GM12864 (cell line): ENCODE measurements around the gene ARL2.

Source experiments
- DNase-seq: peaks from one replicate; pipeline ENCODE4 v3.0.0-alpha.2; 2011; ENCODE audit warnings: low read depth
- H3K4me3 ChIP-seq: 2 replicates; pipeline ENCODE4 v1.5.1; 2011; ENCODE audit warnings: mild to moderate bottlenecking, low read depth, low read length, control low read depth
- TF ChIP-seq, protein P1 (sequence below): IDR thresholded peaks from 2 replicates; pipeline ENCODE4 v1.5.1; 2011; ENCODE audit warnings: low read depth, mild to moderate bottlenecking, moderate library complexity, low read length, control low read depth, inconsistent platforms; ENCODE audit errors: missing control alignments

Gene ARL2

DNA sequence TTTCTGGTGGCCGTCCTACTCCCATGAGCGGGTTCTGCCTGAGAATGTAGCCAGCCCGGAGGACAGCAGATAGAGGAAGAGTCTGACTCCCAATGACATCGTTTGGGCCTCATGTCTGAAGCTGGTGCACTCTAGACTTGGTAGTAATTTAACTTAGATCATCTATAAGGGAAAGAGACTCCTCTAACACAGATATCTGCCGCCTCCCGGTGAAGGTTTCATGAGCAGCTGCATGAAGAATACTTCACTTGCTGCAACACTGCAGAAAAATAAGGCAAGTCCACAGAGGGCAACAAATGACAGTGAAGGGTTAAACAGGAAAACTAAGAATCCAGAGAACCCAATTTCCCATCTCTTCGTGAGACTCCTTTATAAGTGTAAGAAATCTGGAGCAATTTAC is 5.9 kb upstream of the ARL2 start:
- no peak overlapping the region for H3K4me3 ChIP-seq
- TF ChIP-seq, protein P1, sequence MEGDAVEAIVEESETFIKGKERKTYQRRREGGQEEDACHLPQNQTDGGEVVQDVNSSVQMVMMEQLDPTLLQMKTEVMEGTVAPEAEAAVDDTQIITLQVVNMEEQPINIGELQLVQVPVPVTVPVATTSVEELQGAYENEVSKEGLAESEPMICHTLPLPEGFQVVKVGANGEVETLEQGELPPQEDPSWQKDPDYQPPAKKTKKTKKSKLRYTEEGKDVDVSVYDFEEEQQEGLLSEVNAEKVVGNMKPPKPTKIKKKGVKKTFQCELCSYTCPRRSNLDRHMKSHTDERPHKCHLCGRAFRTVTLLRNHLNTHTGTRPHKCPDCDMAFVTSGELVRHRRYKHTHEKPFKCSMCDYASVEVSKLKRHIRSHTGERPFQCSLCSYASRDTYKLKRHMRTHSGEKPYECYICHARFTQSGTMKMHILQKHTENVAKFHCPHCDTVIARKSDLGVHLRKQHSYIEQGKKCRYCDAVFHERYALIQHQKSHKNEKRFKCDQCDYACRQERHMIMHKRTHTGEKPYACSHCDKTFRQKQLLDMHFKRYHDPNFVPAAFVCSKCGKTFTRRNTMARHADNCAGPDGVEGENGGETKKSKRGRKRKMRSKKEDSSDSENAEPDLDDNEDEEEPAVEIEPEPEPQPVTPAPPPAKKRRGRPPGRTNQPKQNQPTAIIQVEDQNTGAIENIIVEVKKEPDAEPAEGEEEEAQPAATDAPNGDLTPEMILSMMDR: no peak
- DNase-seq: no peak

DNA sequence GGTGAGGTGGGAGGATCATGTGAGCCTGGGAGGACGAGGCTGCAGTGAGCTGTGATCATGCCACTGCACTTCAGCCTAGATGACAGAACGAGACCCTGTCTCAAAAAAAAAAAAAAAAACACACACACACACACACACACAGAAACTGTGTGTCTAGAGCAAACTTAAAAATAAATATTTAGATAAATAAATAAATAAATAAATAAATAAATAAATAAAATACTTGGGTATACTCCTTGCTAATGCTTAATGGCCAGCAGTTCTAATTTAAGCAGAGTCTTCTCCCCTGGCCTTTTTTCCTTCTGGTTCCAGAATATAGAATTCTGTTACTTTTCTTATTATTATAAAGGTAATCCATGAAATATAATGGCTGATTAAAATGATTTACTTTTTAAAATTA is 5.1 kb upstream of the ARL2 start:
- H3K4me3 ChIP-seq: no peak overlapping the region
- no peak for DNase-seq
- TF ChIP-seq, protein P1: no peak

DNA sequence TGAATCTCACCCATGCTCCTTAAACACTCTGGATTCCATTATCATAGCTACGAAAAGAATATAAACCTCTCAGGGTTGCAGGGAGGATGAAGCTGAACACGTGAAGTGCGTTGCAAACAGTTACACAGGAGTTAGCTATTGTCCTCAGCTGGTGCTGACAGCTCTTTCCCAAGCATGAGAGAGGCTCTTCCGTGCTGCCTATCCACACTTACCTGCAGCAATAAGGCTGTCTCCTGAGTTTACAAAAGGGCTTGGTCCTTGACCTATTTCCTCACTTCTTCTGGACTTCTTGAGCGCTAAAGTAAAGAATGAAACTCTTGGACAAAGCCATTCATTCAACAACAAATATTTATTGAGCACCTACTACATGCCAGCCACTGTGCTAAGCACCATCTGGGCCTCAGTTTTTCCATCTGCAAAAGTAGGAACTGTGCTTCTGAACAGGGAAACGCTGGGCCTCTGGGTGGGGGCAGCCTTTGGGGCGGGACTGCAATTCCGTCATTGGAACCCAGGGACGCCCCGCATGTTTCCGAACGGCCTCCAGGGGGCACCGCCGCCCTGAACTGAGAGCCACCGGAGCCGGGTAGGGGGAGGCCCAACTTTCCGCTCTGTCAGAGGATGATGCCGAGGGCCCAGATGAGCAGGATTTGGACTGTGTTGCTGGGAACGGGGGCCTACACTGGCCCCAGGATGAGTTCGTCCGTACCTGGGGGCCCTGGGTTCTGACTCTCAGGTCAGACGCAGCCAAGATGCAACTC is 651 bp upstream of the ARL2 start:
- TF ChIP-seq, protein P1: peak; percentile 67
- peak; percentile 66 for DNase-seq
- H3K4me3 ChIP-seq: peak overlapping the region; percentile 74

DNA sequence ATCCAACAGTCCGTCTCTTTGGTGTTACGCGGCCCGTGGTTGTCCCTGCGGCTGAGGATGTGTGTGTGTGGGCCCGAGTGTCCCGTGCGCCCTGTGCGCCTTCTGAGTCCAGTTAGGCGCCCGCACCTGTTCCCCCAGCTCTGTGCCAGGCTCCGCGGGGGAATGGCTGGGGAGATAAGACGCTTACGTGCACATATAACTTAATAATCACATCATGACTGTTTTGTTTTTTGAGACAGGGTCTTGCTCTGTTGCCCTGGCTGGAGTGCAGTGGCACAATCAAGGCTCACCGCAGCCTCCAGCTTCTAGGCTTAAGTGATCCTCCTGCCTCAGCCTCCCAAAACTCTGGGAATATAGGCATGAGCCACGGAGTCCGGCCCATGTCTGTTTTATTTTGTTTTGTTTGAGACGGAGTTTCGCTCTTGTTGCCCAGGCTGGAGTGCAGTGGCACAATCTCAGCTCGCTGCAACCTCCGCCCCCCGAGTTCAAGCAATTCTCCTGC is 817 bp downstream of the ARL2 start:
- TF ChIP-seq, protein P1: no peak
- DNase-seq: no peak
- peak overlapping the region; percentile 74 for H3K4me3 ChIP-seq

DNA sequence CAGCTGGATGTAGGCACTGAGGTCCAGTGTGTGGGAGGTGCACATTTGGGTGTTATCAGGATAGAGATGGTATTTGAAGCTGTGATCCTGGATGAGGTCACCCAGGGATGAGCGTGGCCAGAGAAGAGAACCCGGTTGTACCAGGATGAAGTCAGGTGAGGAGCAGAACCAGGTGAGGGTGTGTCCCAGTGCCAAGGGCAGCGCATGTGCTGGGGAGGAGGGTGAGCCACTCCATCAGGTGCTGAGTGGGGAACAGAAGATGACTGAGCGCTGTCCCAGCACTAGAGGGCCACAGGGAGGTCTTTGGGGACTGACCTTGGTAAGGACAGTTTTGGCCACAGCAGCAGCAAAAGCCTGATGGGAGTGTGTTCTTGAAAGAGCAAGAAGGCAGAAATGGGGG is 2.7 kb downstream of the ARL2 start:
- no peak overlapping the region for H3K4me3 ChIP-seq
- no peak for DNase-seq
- TF ChIP-seq, protein P1: peak; percentile 26

DNA sequence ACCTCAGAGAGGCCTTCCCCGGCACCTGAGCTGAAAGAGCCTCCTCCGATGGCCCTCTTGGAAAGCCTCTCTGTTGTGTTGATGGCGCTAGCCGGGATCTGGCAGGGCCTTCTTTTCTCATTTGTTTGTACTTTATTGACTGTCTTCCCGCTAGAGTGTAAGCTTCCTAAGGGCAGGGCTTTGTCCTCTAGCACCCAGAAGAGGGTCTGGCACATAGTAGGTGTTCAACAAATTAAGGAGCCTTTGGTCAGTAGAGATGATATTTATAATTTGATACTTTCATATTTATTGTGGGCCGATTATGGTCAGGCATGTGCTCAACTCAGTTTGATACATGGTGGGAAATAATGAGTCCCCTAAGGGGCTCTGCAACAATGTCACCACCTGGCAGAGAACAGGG is 4.0 kb downstream of the ARL2 start:
- no peak for DNase-seq
- no peak overlapping the region for H3K4me3 ChIP-seq
- TF ChIP-seq, protein P1: no peak

DNA sequence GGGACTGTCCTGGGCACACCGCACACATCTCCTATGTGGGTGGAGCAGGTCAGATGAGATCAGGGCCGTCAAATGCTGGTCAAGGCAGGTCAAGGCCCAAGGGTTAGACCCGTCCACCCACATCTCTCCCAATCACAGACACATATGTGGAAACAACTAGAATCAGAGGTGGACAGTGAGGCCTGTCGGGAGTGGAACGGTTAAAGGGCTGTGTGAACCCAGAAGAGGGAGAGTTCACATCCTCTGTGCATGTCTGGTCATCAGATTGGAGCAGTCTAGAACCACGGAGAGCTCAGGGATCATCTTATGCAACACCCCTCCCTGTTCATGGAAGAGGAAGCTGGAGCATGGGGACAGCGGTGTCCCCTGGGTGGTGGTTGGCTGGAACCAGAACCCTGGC is 5.9 kb downstream of the ARL2 start:
- TF ChIP-seq, protein P1: no peak
- DNase-seq: no peak
- no peak overlapping the region for H3K4me3 ChIP-seq
